ENCODE data around the gene PRELID2.
"Not testable (repeated sequence)": the region's sequence is repeated elsewhere in the genome, so short reads cannot be mapped to it uniquely, and the experiment has no call there.

Gene PRELID2

GRCh38 chr5:145869753-145870152, 34.6 kb upstream of the PRELID2 start:
- H3K36me3 ChIP-seq (replicated peaks; ENCODE audit: low read depth, low read length): no peaks in the 10 kb centered on the region
- no peak overlapping the region for H3K4me2 ChIP-seq (ENCODE audit: low read length)
- no peaks in the 10 kb centered on the region for H3K79me2 ChIP-seq (ENCODE audit: low read length)
- no peaks in the 10 kb centered on the region for H3K27me3 ChIP-seq (ENCODE audit: low read depth, low read length)
- H3K4me3 ChIP-seq (ENCODE audit: low read length): no peak overlapping the region
- no peak overlapping the region for H3K27ac ChIP-seq (ENCODE audit: low read length)
- H3K4me1 ChIP-seq (ENCODE audit: low read length): no peaks in the 10 kb centered on the region
- H4K20me1 ChIP-seq (ENCODE audit: insufficient read depth, low read length): no peaks in the 10 kb centered on the region
- H2AFZ ChIP-seq (ENCODE audit: low read depth, low read length): no peak overlapping the region
- TF ChIP-seq EZH2phosphoT487 (IDR thresholded peaks at IDR 0.05; ENCODE audit: low read depth) (no peak), CTCF (IDR thresholded peaks at IDR 0.05; ENCODE audit: low read depth, low read length) (no peak)
- H3K9me3 ChIP-seq (ENCODE audit: insufficient read depth, low read length): no peaks in the 10 kb centered on the region
- no peak overlapping the region for H3K9ac ChIP-seq (ENCODE audit: low read length)

GRCh38 chr5:145867806-145868205, 32.7 kb upstream of the PRELID2 start:
- Histone ChIP-seq H3K36me3 (replicated peaks; ENCODE audit: low read depth, low read length) (no peaks in the 10 kb centered on the region), H3K4me1 (ENCODE audit: low read length) (no peaks in the 10 kb centered on the region), H3K4me3 (ENCODE audit: low read length) (no peak overlapping the region), H2AFZ (ENCODE audit: low read depth, low read length) (no peak overlapping the region), H4K20me1 (ENCODE audit: insufficient read depth, low read length) (no peaks in the 10 kb centered on the region), H3K27me3 (ENCODE audit: low read depth, low read length) (no peaks in the 10 kb centered on the region), H3K9ac (ENCODE audit: low read length) (no peak overlapping the region), H3K4me2 (ENCODE audit: low read length) (no peak overlapping the region), H3K79me2 (ENCODE audit: low read length) (no peaks in the 10 kb centered on the region), H3K9me3 (ENCODE audit: insufficient read depth, low read length) (no peaks in the 10 kb centered on the region), H3K27ac (ENCODE audit: low read length) (no peak overlapping the region)
- TF ChIP-seq CTCF (IDR thresholded peaks at IDR 0.05; ENCODE audit: low read depth, low read length) (no peak), EZH2phosphoT487 (IDR thresholded peaks at IDR 0.05; ENCODE audit: low read depth) (no peak)

GRCh38 chr5:145864432-145864831, 29.3 kb upstream of the PRELID2 start:
- not testable (repeated sequence) for H4K20me1 ChIP-seq (ENCODE audit: insufficient read depth, low read length); H3K79me2 ChIP-seq (ENCODE audit: low read length); H3K27ac ChIP-seq (ENCODE audit: low read length); H3K27me3 ChIP-seq (ENCODE audit: low read depth, low read length); H3K4me2 ChIP-seq (ENCODE audit: low read length); H3K4me1 ChIP-seq (ENCODE audit: low read length); H3K4me3 ChIP-seq (ENCODE audit: low read length); H3K9ac ChIP-seq (ENCODE audit: low read length); H3K9me3 ChIP-seq (ENCODE audit: insufficient read depth, low read length); H2AFZ ChIP-seq (ENCODE audit: low read depth, low read length); H3K36me3 ChIP-seq (replicated peaks; ENCODE audit: low read depth, low read length)

GRCh38 chr5:145863003-145863402, 27.9 kb upstream of the PRELID2 start:
- Histone ChIP-seq H3K27me3 (ENCODE audit: low read depth, low read length) (no peaks in the 10 kb centered on the region), H3K4me2 (ENCODE audit: low read length) (no peak overlapping the region), H3K9me3 (ENCODE audit: insufficient read depth, low read length) (no peaks in the 10 kb centered on the region), H3K4me1 (ENCODE audit: low read length) (no peaks in the 10 kb centered on the region), H3K4me3 (ENCODE audit: low read length) (no peak overlapping the region), H3K36me3 (replicated peaks; ENCODE audit: low read depth, low read length) (no peaks in the 10 kb centered on the region), H3K9ac (ENCODE audit: low read length) (no peak overlapping the region), H3K79me2 (ENCODE audit: low read length) (no peaks in the 10 kb centered on the region), H2AFZ (ENCODE audit: low read depth, low read length) (no peak overlapping the region), H3K27ac (ENCODE audit: low read length) (no peak overlapping the region), H4K20me1 (ENCODE audit: insufficient read depth, low read length) (no peaks in the 10 kb centered on the region)
- TF ChIP-seq EZH2phosphoT487 (IDR thresholded peaks at IDR 0.05; ENCODE audit: low read depth): no peak
- TF ChIP-seq CTCF (IDR thresholded peaks at IDR 0.05; ENCODE audit: low read depth, low read length): no peak

- Histone ChIP-seq H3K79me2 (ENCODE audit: low read length) (no peaks in the 10 kb centered on the region), H3K27ac (ENCODE audit: low read length) (no peak overlapping the region), H3K9me3 (ENCODE audit: insufficient read depth, low read length) (no peaks in the 10 kb centered on the region), H2AFZ (ENCODE audit: low read depth, low read length) (no peak overlapping the region), H3K4me1 (ENCODE audit: low read length) (no peaks in the 10 kb centered on the region), H3K4me3 (ENCODE audit: low read length) (no peak overlapping the region), H3K36me3 (replicated peaks; ENCODE audit: low read depth, low read length) (no peaks in the 10 kb centered on the region), H3K4me2 (ENCODE audit: low read length) (no peak overlapping the region), H3K27me3 (ENCODE audit: low read depth, low read length) (no peaks in the 10 kb centered on the region), H3K9ac (ENCODE audit: low read length) (no peak overlapping the region), H4K20me1 (ENCODE audit: insufficient read depth, low read length) (no peaks in the 10 kb centered on the region)
- TF ChIP-seq EZH2phosphoT487 (IDR thresholded peaks at IDR 0.05; ENCODE audit: low read depth): no peak
- no peak for TF ChIP-seq CTCF (IDR thresholded peaks at IDR 0.05; ENCODE audit: low read depth, low read length)
These were observed 24.8 kb upstream of the PRELID2 start for GRCh38 chr5:145859897-145860296.

Measured in OCI-LY3 (cell line).